ENCODE results near the gene MAST4. TPM values are rescaled to one million over a fixed set of nuclear protein-coding genes. Genes with fewer than 3 reads are reported as not detected.

Gene MAST4
- total and polyA plus RNA-seq, 2 of the 13 experiments (the other 11 are each of a cell fraction or from before 2014, with no cell fraction given), result 3.4 to 3.7 TPM

- CTCF ChIA-PET (ENCODE audit: low intra/inter-chr PET ratio, low total read pairs), result no interaction called here
- peaks cover 0 to 18% of the 10 kb centered on the region in 2 experiments; a peak in 3 of 5 replicates for H3K27me3 ChIP-seq (ENCODE audit: control insufficient read depth in 1 of 2, insufficient read depth in 2 of 2, low read length in 2 of 2)
- in situ Hi-C loops (cut with HindIII; ENCODE audit: extremely low pct_ligation_motif_present, low pct_unique_long_range_greater_than_20kb), result no loop called here
These were observed 25.5 kb downstream of the MAST4 start for GRCh38 chr5:66621736-66622135.

GRCh38 chr5:66628561-66628960 is 32.4 kb downstream of the MAST4 start:
- no TSS peak for BruUV-seq (replicated peaks)
- CTCF ChIA-PET (ENCODE audit: low intra/inter-chr PET ratio, low total read pairs), result no interaction called here
- in situ Hi-C loops (cut with HindIII; ENCODE audit: extremely low pct_ligation_motif_present, low pct_unique_long_range_greater_than_20kb) (no loop called here), intact Hi-C loops (cut with micrococcal nuclease; ENCODE audit: unreplicated experiment) (no loop called here)
- Histone ChIP-seq H3K9ac (ENCODE audit: insufficient read depth, low read depth, low read length) (no peak overlapping the region), H3K9me3 (ENCODE audit: low read length) (no peaks in the 10 kb centered on the region), H4K20me1 (ENCODE audit: insufficient read depth, low read length) (no peaks in the 10 kb centered on the region), H3K27ac (ENCODE audit: extremely low read length, insufficient read depth, low read length) (no peak overlapping the region), H3K79me2 (ENCODE audit: insufficient read depth, low read length) (no peaks in the 10 kb centered on the region), H3K27me3 (ENCODE audit: control insufficient read depth in 1 of 2, insufficient read depth in 2 of 2, low read length in 2 of 2) (no peaks in the 10 kb centered on the region), H3K4me1 (ENCODE audit: insufficient read depth, low read length) (peaks cover 1% of the 10 kb centered on the region; the same call in 1 of the 2 replicates), H3K36me3 (replicated peaks in 1 of 2; ENCODE audit: control insufficient read depth in 1 of 2, insufficient read depth in 2 of 2, low read length in 2 of 2) (no peaks in the 10 kb centered on the region), H3K4me2 (ENCODE audit: low read depth, low read length) (no peak overlapping the region), H3K4me3 (replicated peaks in 1 of 3; ENCODE audit: insufficient read depth in 1 of 3, low read depth in 2 of 3, low read length in 3 of 3) (no peak overlapping the region), H2AFZ (ENCODE audit: low read length) (no peak overlapping the region)
- FAIRE-seq (no peak), DNase-seq (ENCODE audit: low spot score) (no peak), ATAC-seq (no peak)
- POLR2A ChIA-PET, result no interaction called here
- 0% methylated on average over 3 of the region's 3 CpGs for WGBS (ENCODE audit: low lambda C conversion rate)
- TF ChIP-seq ZNF782 (CRISPR knock-in tag; IDR thresholded peaks at IDR 0.05; ENCODE audit: borderline replicate concordance), result no peak
- TF ChIP-seq TFDP2 (CRISPR knock-in tag; IDR thresholded peaks at IDR 0.05), result no peak
- TF ChIP-seq ZNF446 (CRISPR knock-in tag; IDR thresholded peaks at IDR 0.05), result no peak
- no peak for TF ChIP-seq EP300 (IDR thresholded peaks at IDR 0.05; ENCODE audit: low read depth in 2 of 2, low read length in 2 of 2)
- TF ChIP-seq EP300 (CRISPR knock-in tag; IDR thresholded peaks at IDR 0.05; ENCODE audit: borderline replicate concordance), result no peak
- TF ChIP-seq ZNF121 (CRISPR knock-in tag; IDR thresholded peaks at IDR 0.05), result no peak
- no peak for TF ChIP-seq EZH2 (conservative IDR thresholded peaks at IDR 0.05; ENCODE audit: low read depth, low read length)
- no peak for TF ChIP-seq THAP7 (CRISPR knock-in tag; IDR thresholded peaks at IDR 0.05)
- no peak for TF ChIP-seq SP1 (IDR thresholded peaks at IDR 0.05)
- no peak for TF ChIP-seq SP1 (CRISPR knock-in tag; IDR thresholded peaks at IDR 0.05)
- TF ChIP-seq ZBTB25 (CRISPR knock-in tag; IDR thresholded peaks at IDR 0.05), result no peak
- no peak for TF ChIP-seq SKIL (CRISPR knock-in tag; IDR thresholded peaks at IDR 0.05; ENCODE audit: borderline replicate concordance)
- no peak for TF ChIP-seq ZNF333 (CRISPR knock-in tag; IDR thresholded peaks at IDR 0.05; ENCODE audit: borderline replicate concordance)

More at GRCh38 chr5:66621736-66622135, 25.5 kb downstream of the MAST4 start:
- Histone ChIP-seq H3K9ac (ENCODE audit: insufficient read depth, low read depth, low read length) (no peak overlapping the region), H2AFZ (ENCODE audit: low read length) (no peak overlapping the region), H3K36me3 (replicated peaks in 1 of 2; ENCODE audit: control insufficient read depth in 1 of 2, insufficient read depth in 2 of 2, low read length in 2 of 2) (no peaks in the 10 kb centered on the region), H3K4me1 (ENCODE audit: insufficient read depth, low read length) (no peaks in the 10 kb centered on the region), H3K9me3 (ENCODE audit: low read length) (no peaks in the 10 kb centered on the region), H3K79me2 (ENCODE audit: insufficient read depth, low read length) (no peaks in the 10 kb centered on the region), H3K27ac (ENCODE audit: extremely low read length, insufficient read depth, low read length) (no peak overlapping the region), H4K20me1 (ENCODE audit: insufficient read depth, low read length) (no peaks in the 10 kb centered on the region), H3K4me2 (ENCODE audit: low read depth, low read length) (no peak overlapping the region), H3K4me3 (replicated peaks in 1 of 3; ENCODE audit: insufficient read depth in 1 of 3, low read depth in 2 of 3, low read length in 3 of 3) (no peak overlapping the region)
- POLR2A ChIA-PET, result no interaction called here
- WGBS (ENCODE audit: low lambda C conversion rate), result 23% methylated on average over 4 of the region's 4 CpGs
- intact Hi-C loops (cut with micrococcal nuclease; ENCODE audit: unreplicated experiment), result no loop called here
- DNase-seq (ENCODE audit: low spot score) (no peak), FAIRE-seq (no peak), ATAC-seq (no peak)
- TF ChIP-seq ARID2 (CRISPR knock-in tag; IDR thresholded peaks at IDR 0.05; ENCODE audit: borderline replicate concordance) (no peak), ZNF83 (CRISPR knock-in tag; IDR thresholded peaks at IDR 0.05; ENCODE audit: borderline replicate concordance) (no peak), ZNF879 (CRISPR knock-in tag; IDR thresholded peaks at IDR 0.05) (no peak), JDP2 (CRISPR knock-in tag; IDR thresholded peaks at IDR 0.05; ENCODE audit: borderline replicate concordance) (no peak), SNRNP70 (IDR thresholded peaks at IDR 0.05; ENCODE audit: low read depth, low read length) (no peak), HMG20B (CRISPR knock-in tag; conservative IDR thresholded peaks at IDR 0.05) (no peak)
- BruUV-seq (replicated peaks), result no TSS peak

Measured in HepG2 (cell line).